MCF 10A (cell line): ENCODE results near the gene MOV10L1. TPM values are rescaled to one million over a fixed set of nuclear protein-coding genes. Genes with fewer than 3 reads are reported as not detected.

Experiments
- BruUV-seq: library from RNA; stranded (reverse); fragments of 400-500 nt; replicated peaks from 2 replicates; lab custom pipeline; 2021; lab: Mats Ljungman, UMichigan
- CTCF ChIA-PET: fragments of 300-600 bp; sonication (Branson Sonifier 250); formaldehyde crosslinking; extraction: SDS; loops from one replicate; lab custom pipeline; 2021; ENCODE audit warnings: antibody characterized with exemption, inconsistent platforms; lab: Yijun Ruan, JAX
- POLR2A ChIA-PET: fragments of 300-600, 350-650 bp; sonication (Branson Sonifier 250); formaldehyde crosslinking; extraction: SDS; loops from one replicate; lab custom pipeline; 2020; ENCODE audit warnings: antibody characterized with exemption, inconsistent platforms; lab: Yijun Ruan, JAX
- DNase-seq: peaks from one replicate; pipeline ENCODE4 v3.0.0-alpha.2; 2018; ENCODE audit not compliant: unreplicated experiment
- H3K27ac Mint-ChIP-seq: one replicate; pipeline ENCODE4 v1.8.0; 2022; ENCODE audit warnings: mild to moderate bottlenecking, low read depth, mixed read lengths; ENCODE audit not compliant: unreplicated experiment
- H3K27me3 Mint-ChIP-seq: one replicate; pipeline ENCODE4 v1.8.0; 2022; ENCODE audit warnings: mixed read lengths; ENCODE audit not compliant: insufficient read depth, unreplicated experiment
- H3K36me3 Mint-ChIP-seq: one replicate; pipeline ENCODE4 v1.8.0; 2022; ENCODE audit warnings: mild to moderate bottlenecking, moderate library complexity, mixed read lengths; ENCODE audit not compliant: insufficient read depth, unreplicated experiment
- H3K4me1 Mint-ChIP-seq: one replicate; pipeline ENCODE4 v1.8.0; 2022; ENCODE audit warnings: mixed read lengths; ENCODE audit not compliant: insufficient read depth, unreplicated experiment
- H3K4me3 Mint-ChIP-seq: one replicate; pipeline ENCODE4 v1.8.0; 2022; ENCODE audit warnings: mild to moderate bottlenecking, moderate library complexity, mixed read lengths; ENCODE audit not compliant: unreplicated experiment
- H3K9me3 Mint-ChIP-seq: one replicate; pipeline ENCODE4 v1.8.0; 2022; ENCODE audit warnings: mixed read lengths; ENCODE audit not compliant: unreplicated experiment
- intact Hi-C: fragments of 100-400 bp; cut with micrococcal nuclease; formaldehyde crosslinking; loops from 2 replicates; pipeline ENCODE4 v1.14.1; 2022
- total RNA-seq: library from RNA; stranded (reverse); gene quantifications from 2 replicates; pipeline ENCODE4 v1.2.3, GENCODE V29; 2022
- TF ChIP-seq, protein P1 (sequence below): fragments of 200-600 bp; IDR thresholded peaks from one replicate; pipeline ENCODE4 v1.8.0; 2022; ENCODE audit warnings: antibody characterized with exemption, mild to moderate bottlenecking; ENCODE audit not compliant: unreplicated experiment

The MOV10L1 gene
- total RNA-seq, 1 experiment from 2014 or later: not detected

DNA sequence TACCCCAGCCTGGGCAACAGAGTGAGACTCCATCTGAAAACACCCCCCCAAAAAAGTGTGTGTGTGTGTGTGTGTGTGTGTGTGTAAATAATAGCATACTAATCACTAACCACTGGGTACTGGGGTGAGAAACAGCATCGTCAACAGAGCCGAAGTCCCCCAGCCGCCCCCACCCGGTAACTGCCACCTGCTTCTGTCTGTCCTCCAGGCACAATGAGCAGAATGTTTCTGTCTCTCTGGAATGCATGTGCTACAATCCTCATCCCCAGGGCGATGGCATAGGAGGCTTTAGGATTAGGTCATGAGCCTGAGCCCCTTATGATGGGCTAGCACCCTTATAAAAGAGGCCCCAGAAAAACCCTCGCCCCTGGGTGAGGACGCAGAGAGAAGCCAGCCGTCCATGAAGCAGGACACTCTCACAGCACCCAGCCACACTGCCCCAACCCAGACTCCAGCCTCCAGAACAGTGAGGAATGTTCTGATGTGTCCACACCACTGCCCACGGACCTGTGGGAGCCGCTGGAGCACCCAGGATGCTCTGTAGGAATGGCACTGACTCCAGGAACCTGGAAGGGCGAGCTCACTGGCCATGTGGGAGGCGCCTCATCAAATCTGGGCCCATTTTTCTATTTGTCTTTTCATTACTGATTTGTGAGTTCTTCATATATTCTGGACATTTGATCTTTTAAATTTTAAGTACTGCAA is 41.6 kb upstream of the MOV10L1 start:
- CTCF ChIA-PET: no interaction called here
- H3K27me3 Mint-ChIP-seq: peaks cover 8% of the 10 kb centered on the region
- intact Hi-C loops: no loop called here
- H3K4me3 Mint-ChIP-seq: no peak overlapping the region
- POLR2A ChIA-PET: no interaction called here
- DNase-seq: no peak
- no peaks in the 10 kb centered on the region for H3K36me3 Mint-ChIP-seq
- BruUV-seq: no TSS peak
- no peak overlapping the region for H3K27ac Mint-ChIP-seq
- TF ChIP-seq, protein P1, sequence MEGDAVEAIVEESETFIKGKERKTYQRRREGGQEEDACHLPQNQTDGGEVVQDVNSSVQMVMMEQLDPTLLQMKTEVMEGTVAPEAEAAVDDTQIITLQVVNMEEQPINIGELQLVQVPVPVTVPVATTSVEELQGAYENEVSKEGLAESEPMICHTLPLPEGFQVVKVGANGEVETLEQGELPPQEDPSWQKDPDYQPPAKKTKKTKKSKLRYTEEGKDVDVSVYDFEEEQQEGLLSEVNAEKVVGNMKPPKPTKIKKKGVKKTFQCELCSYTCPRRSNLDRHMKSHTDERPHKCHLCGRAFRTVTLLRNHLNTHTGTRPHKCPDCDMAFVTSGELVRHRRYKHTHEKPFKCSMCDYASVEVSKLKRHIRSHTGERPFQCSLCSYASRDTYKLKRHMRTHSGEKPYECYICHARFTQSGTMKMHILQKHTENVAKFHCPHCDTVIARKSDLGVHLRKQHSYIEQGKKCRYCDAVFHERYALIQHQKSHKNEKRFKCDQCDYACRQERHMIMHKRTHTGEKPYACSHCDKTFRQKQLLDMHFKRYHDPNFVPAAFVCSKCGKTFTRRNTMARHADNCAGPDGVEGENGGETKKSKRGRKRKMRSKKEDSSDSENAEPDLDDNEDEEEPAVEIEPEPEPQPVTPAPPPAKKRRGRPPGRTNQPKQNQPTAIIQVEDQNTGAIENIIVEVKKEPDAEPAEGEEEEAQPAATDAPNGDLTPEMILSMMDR: no peak
- H3K9me3 Mint-ChIP-seq: no peaks in the 10 kb centered on the region
- H3K4me1 Mint-ChIP-seq: no peaks in the 10 kb centered on the region

DNA sequence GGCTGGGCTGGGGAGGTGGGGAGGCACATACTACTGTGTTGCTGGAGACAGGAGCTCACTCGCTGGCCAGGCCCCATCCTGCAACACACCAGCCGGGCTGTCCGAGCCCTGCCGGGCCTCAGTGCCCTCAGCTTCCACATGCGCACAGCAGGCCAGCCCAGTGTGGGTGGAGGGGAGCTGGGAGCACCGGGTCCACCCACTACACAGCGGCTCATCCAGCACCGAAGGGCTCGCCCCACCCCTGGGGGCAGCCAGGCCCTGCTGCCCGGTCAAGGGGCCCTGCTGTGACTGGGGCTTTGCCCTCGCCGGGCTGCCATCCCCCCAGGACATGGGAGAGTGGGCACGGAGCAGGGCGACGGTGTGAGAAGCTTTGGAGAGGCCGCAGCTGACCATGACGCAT is 41.0 kb upstream of the MOV10L1 start:
- Mint-ChIP-seq H3K4me3 (no peak overlapping the region), H3K27ac (no peak overlapping the region), H3K4me1 (no peaks in the 10 kb centered on the region), H3K36me3 (no peaks in the 10 kb centered on the region), H3K9me3 (no peaks in the 10 kb centered on the region), H3K27me3 (peaks cover 2% of the 10 kb centered on the region)
- no peak for DNase-seq
- intact Hi-C loops: no loop called here
- CTCF ChIA-PET: interaction anchor here (2.4 kb wide), 1 partner anchor 18 kb away, joined by 10 read pairs; no protein-coding TSS in a partner anchor
- BruUV-seq: no TSS peak
- TF ChIP-seq, protein P1: no peak
- POLR2A ChIA-PET: no interaction called here

DNA sequence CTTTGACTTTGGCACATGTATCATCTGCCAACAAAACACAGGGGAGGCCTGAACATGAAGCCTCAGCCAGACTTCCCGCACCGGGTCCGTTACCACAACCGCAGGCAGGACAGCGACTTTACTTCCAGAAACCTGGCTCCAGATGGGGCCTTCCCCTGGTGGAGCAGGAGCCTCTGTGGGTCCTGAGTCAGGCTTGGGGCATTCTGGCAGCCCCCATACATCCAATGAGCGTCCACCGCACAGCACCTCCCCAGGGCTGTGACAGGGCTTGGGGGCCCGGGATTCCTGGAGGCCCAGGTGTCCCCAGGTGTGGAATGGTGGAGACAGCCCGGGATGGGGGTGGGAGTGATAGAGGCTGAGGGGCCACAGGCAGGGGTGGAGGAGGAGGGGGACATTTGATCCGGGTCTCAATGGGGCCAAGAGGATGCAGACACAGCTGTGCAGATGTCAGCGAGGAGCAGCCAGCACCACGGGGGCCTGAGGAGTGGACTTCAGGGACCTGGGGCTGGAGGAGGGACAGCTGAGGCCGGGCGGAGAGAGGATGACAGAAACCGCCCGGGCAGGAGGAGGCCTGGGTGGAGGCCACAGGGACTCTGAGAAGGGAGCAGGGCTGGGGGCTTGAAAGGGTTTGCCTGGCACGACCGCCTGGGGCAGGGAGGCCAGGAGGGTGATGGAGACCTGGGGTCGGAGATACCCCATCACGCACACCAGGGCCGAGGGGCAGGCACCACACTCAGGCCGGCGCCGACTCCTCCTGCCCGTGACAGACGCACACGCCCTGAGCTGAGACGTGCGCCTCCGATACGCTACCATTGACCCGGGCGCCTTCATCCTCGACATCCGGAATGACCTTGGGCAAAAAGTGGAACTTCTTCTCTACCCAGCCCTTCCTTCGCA is 40.3 kb upstream of the MOV10L1 start:
- no peaks in the 10 kb centered on the region for H3K36me3 Mint-ChIP-seq
- CTCF ChIA-PET: interaction anchor here (2.4 kb wide), 1 partner anchor 19 kb away, joined by 10 read pairs; no protein-coding TSS in a partner anchor
- POLR2A ChIA-PET: no interaction called here
- BruUV-seq: no TSS peak
- no peaks in the 10 kb centered on the region for H3K27me3 Mint-ChIP-seq
- DNase-seq: no peak
- TF ChIP-seq, protein P1: no peak
- H3K27ac Mint-ChIP-seq: no peak overlapping the region
- no peak overlapping the region for H3K4me3 Mint-ChIP-seq
- intact Hi-C loops: no loop called here
- H3K4me1 Mint-ChIP-seq: no peaks in the 10 kb centered on the region
- H3K9me3 Mint-ChIP-seq: no peaks in the 10 kb centered on the region

DNA sequence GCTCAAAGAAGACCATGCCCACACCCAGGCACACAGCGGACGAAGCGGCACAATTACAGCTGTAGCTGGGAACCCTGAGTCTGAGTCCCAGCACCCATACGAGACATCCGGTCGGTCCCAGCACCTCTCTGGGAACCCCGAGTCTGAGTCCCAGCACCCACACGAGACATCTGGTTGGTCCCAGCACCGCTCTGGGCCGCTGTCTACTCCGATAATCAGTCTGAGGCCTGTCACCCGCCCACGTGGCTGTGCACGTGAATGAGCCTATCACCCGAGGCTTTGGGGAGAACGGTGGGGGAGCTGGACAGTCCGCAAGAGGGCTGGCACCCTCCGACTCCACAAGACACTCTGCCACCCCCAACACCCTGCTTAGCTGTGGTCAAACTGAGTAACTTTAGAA is 37.9 kb upstream of the MOV10L1 start:
- DNase-seq: no peak
- Mint-ChIP-seq H3K4me1 (no peaks in the 10 kb centered on the region), H3K27ac (no peak overlapping the region), H3K4me3 (no peak overlapping the region), H3K36me3 (no peaks in the 10 kb centered on the region), H3K9me3 (no peaks in the 10 kb centered on the region), H3K27me3 (no peaks in the 10 kb centered on the region)
- ChIA-PET CTCF (no interaction called here), POLR2A (no interaction called here)
- intact Hi-C loops: no loop called here
- no TSS peak for BruUV-seq
- TF ChIP-seq, protein P1: no peak
